HG03159 (cell line): ENCODE data around the gene FAM83G.
"Not testable (repeated sequence)": the region's sequence is repeated elsewhere in the genome, so short reads cannot be mapped to it uniquely, and the experiment has no call there.

Source experiments
- ATAC-seq: cut with Tn5 transposase; IDR thresholded peaks from one replicate; pipeline ENCODE4 v1.9.1; 2021; ENCODE audit warnings: mild to moderate bottlenecking, moderate library complexity; ENCODE audit not compliant: unreplicated experiment

Gene FAM83G

DNA sequence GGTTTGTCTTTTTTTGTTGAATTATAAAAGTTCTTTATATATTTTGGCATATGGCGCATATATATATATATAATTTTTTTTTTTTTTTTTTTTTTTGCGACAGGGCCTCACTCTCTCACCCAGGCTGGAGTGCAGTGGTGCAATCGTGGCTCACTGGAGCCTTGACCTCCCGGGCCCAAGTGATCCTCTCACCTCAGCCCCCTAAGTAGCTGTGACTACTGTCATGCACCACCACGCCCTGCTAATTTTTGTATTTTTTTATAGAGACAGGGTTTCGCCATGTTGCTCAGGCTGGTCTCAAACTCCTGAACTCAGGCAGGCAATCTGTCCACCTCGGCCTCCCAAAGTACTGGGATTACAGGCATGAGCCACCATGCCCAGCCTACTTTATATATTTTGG, 82.0 kb downstream of the FAM83G start:
- ATAC-seq, result not testable (repeated sequence)

DNA sequence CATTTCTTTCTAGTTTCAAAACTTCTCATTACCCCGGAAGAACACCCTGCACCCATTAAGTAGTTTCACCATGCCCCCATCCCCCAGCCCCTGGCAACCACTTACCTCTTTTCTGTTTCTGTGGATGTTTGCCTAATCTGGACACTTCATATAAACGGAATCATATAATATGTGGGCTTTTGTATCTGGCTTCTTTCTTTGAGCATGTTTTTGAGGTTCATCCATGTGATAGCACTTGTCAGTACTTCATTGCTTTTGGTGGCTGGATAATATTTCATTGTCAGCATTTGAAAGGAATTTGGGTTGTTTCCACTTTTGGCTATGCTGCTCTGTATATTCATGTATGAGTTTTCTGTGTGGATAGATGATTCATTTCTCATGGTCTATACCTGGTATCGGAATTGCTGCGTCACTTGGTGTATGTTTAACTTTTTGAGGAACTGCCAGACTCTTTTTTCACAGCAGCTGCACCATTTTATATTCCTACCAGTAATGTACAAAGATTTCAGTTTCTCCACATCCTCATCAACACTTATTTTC, 82.6 kb downstream of the FAM83G start:
- ATAC-seq, result peak; percentile 68

DNA sequence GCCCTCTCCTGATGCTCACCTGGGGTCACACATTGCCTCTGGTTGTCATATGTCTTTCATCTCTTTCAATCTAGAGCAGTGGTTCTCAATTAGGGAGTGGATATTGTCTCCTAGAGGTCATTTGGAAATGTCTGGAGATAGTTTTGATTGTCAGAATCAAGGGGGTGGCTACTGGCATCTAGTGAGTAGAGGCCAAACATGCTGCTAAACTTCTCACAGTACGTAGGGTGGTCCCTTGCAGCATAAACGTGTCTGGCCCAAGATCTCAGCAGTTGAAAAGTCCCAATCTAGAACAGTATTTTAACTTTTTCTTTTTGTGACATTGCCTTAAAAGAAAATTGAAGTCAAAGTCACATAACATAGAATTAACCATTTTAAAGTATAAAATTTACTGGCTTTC, 83.1 kb downstream of the FAM83G start:
- ATAC-seq, result peak; percentile 9

DNA sequence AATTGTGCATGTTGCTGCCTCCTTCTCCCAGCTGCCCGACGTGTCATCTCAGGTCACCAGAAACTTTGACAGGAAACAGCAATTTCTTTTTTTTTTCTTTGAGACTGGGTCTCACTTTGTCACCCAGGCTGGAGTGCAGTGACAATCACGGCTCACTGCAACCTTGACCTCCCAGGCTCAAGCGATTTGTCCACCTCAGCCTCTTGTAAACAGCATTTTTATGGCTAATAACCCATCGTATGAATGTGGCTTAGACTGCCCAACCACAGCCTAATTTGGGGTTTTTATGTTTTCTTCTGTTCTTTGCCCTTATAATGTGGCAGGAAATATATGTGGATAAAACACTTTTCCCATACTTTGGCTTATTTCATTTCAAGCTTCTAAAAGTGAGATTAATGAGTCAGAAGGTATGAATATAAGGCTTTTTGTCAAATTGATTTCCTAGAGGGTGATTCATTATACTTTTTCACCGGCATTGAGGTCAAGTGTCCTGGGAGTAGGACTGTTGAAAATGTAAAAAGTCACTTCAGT, 83.6 kb downstream of the FAM83G start:
- ATAC-seq, result no peak

DNA sequence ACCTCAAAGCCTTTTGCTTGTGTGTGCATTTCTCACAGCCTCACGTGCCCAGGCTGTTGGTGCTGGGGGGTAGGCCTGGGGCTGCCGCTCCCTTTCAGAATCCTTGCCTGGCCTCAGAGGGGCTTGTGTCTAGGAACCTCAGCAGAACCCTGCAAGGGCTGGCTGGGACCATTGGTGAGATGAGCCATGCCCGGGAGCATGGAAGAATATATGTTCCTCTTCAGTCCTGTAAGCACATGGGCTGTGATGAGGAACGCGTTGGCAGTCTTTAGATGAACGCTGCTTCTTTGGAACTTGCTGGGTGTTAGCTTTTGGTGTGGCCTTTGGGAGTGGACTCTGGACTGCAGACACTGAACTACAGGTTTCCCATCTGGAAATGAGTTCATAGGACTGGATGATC, 84.6 kb downstream of the FAM83G start:
- no peak for ATAC-seq
